Type B pancreatic cell (in vitro differentiated cells): ENCODE results near the gene OR6K2. TPM values are rescaled to one million over a fixed set of nuclear protein-coding genes. Genes with fewer than 3 reads are reported as not detected.

Source experiments
- DNase-seq: peaks from one replicate; pipeline ENCODE4 v3.0.0; 2021; ENCODE audit warnings: mixed read lengths; ENCODE audit not compliant: unreplicated experiment; ENCODE audit errors: extremely low spot score
- H3K27ac Mint-ChIP-seq: 2 replicates; pipeline ENCODE4 v1.8.0; 2021; ENCODE audit warnings: mild to moderate bottlenecking, mixed read lengths
- H3K27me3 Mint-ChIP-seq: 2 replicates; pipeline ENCODE4 v1.8.0; 2021; ENCODE audit warnings: mixed read lengths
- H3K36me3 Mint-ChIP-seq: 2 replicates; pipeline ENCODE4 v1.8.0; 2021; ENCODE audit warnings: mixed read lengths
- H3K4me1 Mint-ChIP-seq: one replicate; pipeline ENCODE4 v1.8.0; 2021; ENCODE audit warnings: mixed read lengths; ENCODE audit not compliant: unreplicated experiment
- H3K4me3 Mint-ChIP-seq: 2 replicates; pipeline ENCODE4 v1.8.0; 2021; ENCODE audit warnings: mild to moderate bottlenecking, mixed read lengths
- H3K9me3 Mint-ChIP-seq: 2 replicates; pipeline ENCODE4 v1.8.0; 2021; ENCODE audit warnings: mixed read lengths
- total RNA-seq: library from RNA; stranded (reverse); gene quantifications from 2 replicates; pipeline ENCODE4 v1.2.1, GENCODE V29; 2021; ENCODE audit warnings: low replicate concordance
- TF ChIP-seq, protein P1 (sequence below): fragments of 200-600 bp; sonication (generic); conservative IDR thresholded peaks from 2 replicates; pipeline ENCODE4 v1.5.0; 2021; ENCODE audit warnings: antibody characterized with exemption, mild to moderate bottlenecking

OR6K2 gene
- total RNA-seq, 1 donor from 2014 or later: not detected

- TF ChIP-seq, protein P1, sequence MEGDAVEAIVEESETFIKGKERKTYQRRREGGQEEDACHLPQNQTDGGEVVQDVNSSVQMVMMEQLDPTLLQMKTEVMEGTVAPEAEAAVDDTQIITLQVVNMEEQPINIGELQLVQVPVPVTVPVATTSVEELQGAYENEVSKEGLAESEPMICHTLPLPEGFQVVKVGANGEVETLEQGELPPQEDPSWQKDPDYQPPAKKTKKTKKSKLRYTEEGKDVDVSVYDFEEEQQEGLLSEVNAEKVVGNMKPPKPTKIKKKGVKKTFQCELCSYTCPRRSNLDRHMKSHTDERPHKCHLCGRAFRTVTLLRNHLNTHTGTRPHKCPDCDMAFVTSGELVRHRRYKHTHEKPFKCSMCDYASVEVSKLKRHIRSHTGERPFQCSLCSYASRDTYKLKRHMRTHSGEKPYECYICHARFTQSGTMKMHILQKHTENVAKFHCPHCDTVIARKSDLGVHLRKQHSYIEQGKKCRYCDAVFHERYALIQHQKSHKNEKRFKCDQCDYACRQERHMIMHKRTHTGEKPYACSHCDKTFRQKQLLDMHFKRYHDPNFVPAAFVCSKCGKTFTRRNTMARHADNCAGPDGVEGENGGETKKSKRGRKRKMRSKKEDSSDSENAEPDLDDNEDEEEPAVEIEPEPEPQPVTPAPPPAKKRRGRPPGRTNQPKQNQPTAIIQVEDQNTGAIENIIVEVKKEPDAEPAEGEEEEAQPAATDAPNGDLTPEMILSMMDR: no peak
- no peak for DNase-seq
- H3K27ac Mint-ChIP-seq: no peak overlapping the region
- H3K4me1 Mint-ChIP-seq: no peaks in the 10 kb centered on the region
- peaks cover 5% of the 10 kb centered on the region for H3K27me3 Mint-ChIP-seq
- H3K9me3 Mint-ChIP-seq: no peaks in the 10 kb centered on the region
- H3K36me3 Mint-ChIP-seq: no peaks in the 10 kb centered on the region
- H3K4me3 Mint-ChIP-seq: no peak overlapping the region
These were observed 28.2 kb upstream of the OR6K2 start for GRCh38 chr1:158728510-158729225.

GRCh38 chr1:158724442-158724841 is 24.0 kb upstream of the OR6K2 start:
- TF ChIP-seq, protein P1: no peak
- Mint-ChIP-seq H3K9me3 (no peaks in the 10 kb centered on the region), H3K36me3 (no peaks in the 10 kb centered on the region), H3K4me1 (no peaks in the 10 kb centered on the region), H3K27ac (no peak overlapping the region), H3K4me3 (no peak overlapping the region), H3K27me3 (peaks cover 5% of the 10 kb centered on the region)
- DNase-seq: no peak

GRCh38 chr1:158720620-158721019 is 20.2 kb upstream of the OR6K2 start, which contains the start of gene OR6K3:
OR6K3 (minus strand) TSS chr1:158720720; CDS start chr1:158718115, 2,605 bp downstream.
- Mint-ChIP-seq H3K9me3 (no peaks in the 10 kb centered on the region), H3K4me3 (no peak within 1 kb of the TSS), H3K4me1 (no peaks in the 10 kb centered on the region), H3K27me3 (peaks cover 5% of the 10 kb centered on the region), H3K27ac (no peak within 1 kb of the TSS), H3K36me3 (no peaks in the 10 kb centered on the region)
- TF ChIP-seq, protein P1: no peak
- DNase-seq: no peak

DNA sequence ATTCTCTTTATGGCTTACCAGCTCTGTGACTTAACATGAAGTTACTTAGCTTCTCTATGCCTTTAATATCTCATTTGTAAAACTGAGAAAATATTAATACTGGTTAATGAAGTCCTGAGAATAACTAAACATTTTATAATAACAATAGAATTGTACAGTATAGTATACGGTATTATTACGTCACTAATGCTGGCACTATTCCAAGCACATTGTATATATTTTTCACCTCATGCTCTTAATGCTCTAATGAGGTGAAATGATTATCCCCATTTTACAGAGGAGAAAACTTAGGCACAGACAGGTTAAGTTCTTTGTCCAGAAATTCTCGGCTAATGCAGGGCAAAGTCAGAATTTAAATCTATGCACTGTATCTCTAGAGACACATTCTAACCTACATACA is 19.2 kb upstream of the OR6K2 start:
- H3K4me3 Mint-ChIP-seq: no peak overlapping the region
- no peaks in the 10 kb centered on the region for H3K36me3 Mint-ChIP-seq
- H3K27me3 Mint-ChIP-seq: peaks cover 5% of the 10 kb centered on the region
- DNase-seq: no peak
- no peaks in the 10 kb centered on the region for H3K9me3 Mint-ChIP-seq
- H3K27ac Mint-ChIP-seq: no peak overlapping the region
- no peaks in the 10 kb centered on the region for H3K4me1 Mint-ChIP-seq
- TF ChIP-seq, protein P1: no peak

DNA sequence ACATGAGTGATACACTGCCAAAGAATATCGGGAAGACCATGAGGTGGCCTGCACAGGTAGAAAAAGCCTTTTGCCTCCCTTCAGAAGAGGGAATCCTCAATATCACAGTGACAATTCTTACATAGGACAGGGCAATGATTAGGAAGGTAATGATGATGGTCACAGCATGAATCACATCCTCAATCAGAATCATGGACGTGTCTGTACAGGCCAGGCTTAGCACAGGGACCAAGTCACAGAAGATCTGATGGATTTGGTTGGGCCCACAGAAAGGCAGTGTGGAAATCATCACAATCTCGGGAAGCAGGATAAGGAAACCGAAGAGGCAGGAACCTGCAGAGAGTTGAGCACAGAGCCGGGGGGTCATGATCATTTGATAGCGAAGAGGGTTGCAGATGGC is 16.9 kb upstream of the OR6K2 start:
- peaks cover 7% of the 10 kb centered on the region for H3K27me3 Mint-ChIP-seq
- no peak for DNase-seq
- H3K9me3 Mint-ChIP-seq: no peaks in the 10 kb centered on the region
- TF ChIP-seq, protein P1: no peak
- H3K36me3 Mint-ChIP-seq: no peaks in the 10 kb centered on the region
- H3K27ac Mint-ChIP-seq: no peak overlapping the region
- no peaks in the 10 kb centered on the region for H3K4me1 Mint-ChIP-seq
- H3K4me3 Mint-ChIP-seq: no peak overlapping the region
